Endodermal cell (in vitro differentiated cells): ENCODE measurements around the gene BNC2. TPM values are rescaled to one million over a fixed set of nuclear protein-coding genes. Genes with fewer than 3 reads are reported as not detected.

Source experiments
- DNase-seq: peaks from one replicate; pipeline ENCODE4 v3.0.0-alpha.2; 2017
- H3K27ac ChIP-seq: 2 replicates; pipeline ENCODE4 v1.5.1; 2013; ENCODE audit warnings: mild to moderate bottlenecking, low read depth, low read length, moderate library complexity
- H3K27me3 ChIP-seq: 2 replicates; pipeline ENCODE4 v1.6.1; 2013; ENCODE audit warnings: mild to moderate bottlenecking, low read length, moderate library complexity; ENCODE audit not compliant: insufficient read depth, control insufficient read depth, poor library complexity, severe bottlenecking
- H3K36me3 ChIP-seq: 2 replicates; pipeline ENCODE4 v1.7.0; 2013; ENCODE audit warnings: mild to moderate bottlenecking, low read length, moderate library complexity; ENCODE audit not compliant: control insufficient read depth, insufficient read depth
- H3K4me1 ChIP-seq: one replicate; pipeline ENCODE4 v1.7.0; 2013; ENCODE audit warnings: low read length; ENCODE audit not compliant: control insufficient read depth, insufficient read depth
- H3K4me3 ChIP-seq: 2 replicates; pipeline ENCODE4 v1.5.1; 2013; ENCODE audit warnings: mild to moderate bottlenecking, low read length, moderate library complexity
- H3K9ac ChIP-seq: 2 replicates; pipeline ENCODE4 v1.6.1; 2013; ENCODE audit warnings: mild to moderate bottlenecking, low read length, moderate library complexity; ENCODE audit not compliant: poor library complexity, severe bottlenecking; ENCODE audit errors: extremely low read depth
- H3K9me3 ChIP-seq: 2 replicates; pipeline ENCODE4 v1.6.1; 2013; ENCODE audit warnings: mild to moderate bottlenecking, low read length, moderate library complexity; ENCODE audit not compliant: control insufficient read depth
- H3K27ac Mint-ChIP-seq: 2 replicates; pipeline ENCODE4 v1.8.0; 2020; ENCODE audit warnings: mixed read lengths
- H3K27me3 Mint-ChIP-seq: 2 replicates; pipeline ENCODE4 v1.8.0; 2021; ENCODE audit warnings: mild to moderate bottlenecking, mixed read lengths; ENCODE audit not compliant: insufficient read depth
- H3K36me3 Mint-ChIP-seq: 2 replicates; pipeline ENCODE4 v1.8.0; 2020; ENCODE audit warnings: low read depth, mixed read lengths
- H3K4me1 Mint-ChIP-seq: 2 replicates; pipeline ENCODE4 v1.8.0; 2020; ENCODE audit warnings: mixed read lengths
- H3K4me3 Mint-ChIP-seq: 2 replicates; pipeline ENCODE4 v1.8.0; 2020; ENCODE audit warnings: mild to moderate bottlenecking, moderate library complexity, mixed read lengths
- H3K9me3 Mint-ChIP-seq: 2 replicates; pipeline ENCODE4 v1.8.0; 2020; ENCODE audit warnings: mild to moderate bottlenecking, mixed read lengths
- WGBS, 2 experiments: methylation state at CpG; one replicate each; pipeline versions ENCODE4 v1.1.5 to v1.1.7; 2013; ENCODE audit warnings: missing lambda C conversion rate in 2 of 2, mixed read lengths in 1 of 2; ENCODE audit not compliant: insufficient coverage in 1 of 2, insufficient read length in 1 of 2; 5-methylcytosine and 5-hydroxymethylcytosine counted together
- total RNA-seq, 2 donors: library from RNA; stranded (reverse); fragmentation: NEBNext Ultra II Directional in 1 of 2; extraction: Animal tissue kit (Norgen Biotek cat#: 25700) in 1 of 2; gene quantifications; 2 replicates in 1 of 2; 3 replicates in 1 of 2; pipeline ENCODE4 v1.2.1, GENCODE V29; 2021
- TF ChIP-seq, protein P1 (sequence below): fragments of 200-600 bp; sonication (generic); conservative IDR thresholded peaks from 2 replicates; pipeline ENCODE4 v1.5.0; 2021; ENCODE audit warnings: antibody characterized with exemption, mild to moderate bottlenecking

Gene BNC2
- total RNA-seq, 2 donors from 2014 or later = 3.0 to 10.5 TPM

DNA sequence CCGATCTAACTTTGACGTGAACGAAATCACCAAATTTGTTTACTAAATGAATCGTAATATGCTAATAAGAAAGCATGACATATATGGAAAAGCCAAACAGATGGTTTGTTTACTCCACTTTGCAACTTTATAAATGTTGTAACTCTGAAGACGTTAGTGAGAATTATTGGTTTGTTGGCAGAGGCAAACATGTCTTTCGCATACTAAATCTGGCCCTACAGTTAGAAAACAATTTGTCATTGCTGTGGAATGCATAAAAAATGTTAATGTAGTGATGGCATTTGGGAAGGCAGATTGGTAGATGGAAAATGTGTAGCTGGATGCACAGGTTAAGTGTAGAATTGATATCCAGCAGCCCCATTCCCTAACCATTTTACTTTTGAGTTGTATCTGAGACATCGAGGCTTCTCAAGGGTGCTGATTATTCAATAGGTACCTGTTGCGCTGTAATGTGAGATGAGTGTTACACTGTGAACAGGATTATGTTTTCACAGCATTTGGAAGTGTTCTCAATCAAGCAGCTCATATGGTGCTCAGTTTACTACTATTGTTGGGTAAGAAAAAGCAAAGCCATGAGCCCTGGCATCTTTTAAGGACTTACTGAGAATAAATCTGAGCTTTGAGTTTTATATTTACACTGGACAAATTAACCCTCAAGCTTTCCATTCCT lies 444.8 kb downstream of the BNC2 start:
- H3K27me3 Mint-ChIP-seq = peaks cover 23% of the 10 kb centered on the region
- H3K36me3 Mint-ChIP-seq = no peaks in the 10 kb centered on the region
- no peak for DNase-seq
- H3K4me3 ChIP-seq = no peak overlapping the region
- H3K4me1 Mint-ChIP-seq = peaks cover 26% of the 10 kb centered on the region
- no peaks in the 10 kb centered on the region for H3K9me3 ChIP-seq
- peaks cover 8% of the 10 kb centered on the region for H3K27me3 ChIP-seq
- H3K9ac ChIP-seq = no peak overlapping the region
- TF ChIP-seq, protein P1, sequence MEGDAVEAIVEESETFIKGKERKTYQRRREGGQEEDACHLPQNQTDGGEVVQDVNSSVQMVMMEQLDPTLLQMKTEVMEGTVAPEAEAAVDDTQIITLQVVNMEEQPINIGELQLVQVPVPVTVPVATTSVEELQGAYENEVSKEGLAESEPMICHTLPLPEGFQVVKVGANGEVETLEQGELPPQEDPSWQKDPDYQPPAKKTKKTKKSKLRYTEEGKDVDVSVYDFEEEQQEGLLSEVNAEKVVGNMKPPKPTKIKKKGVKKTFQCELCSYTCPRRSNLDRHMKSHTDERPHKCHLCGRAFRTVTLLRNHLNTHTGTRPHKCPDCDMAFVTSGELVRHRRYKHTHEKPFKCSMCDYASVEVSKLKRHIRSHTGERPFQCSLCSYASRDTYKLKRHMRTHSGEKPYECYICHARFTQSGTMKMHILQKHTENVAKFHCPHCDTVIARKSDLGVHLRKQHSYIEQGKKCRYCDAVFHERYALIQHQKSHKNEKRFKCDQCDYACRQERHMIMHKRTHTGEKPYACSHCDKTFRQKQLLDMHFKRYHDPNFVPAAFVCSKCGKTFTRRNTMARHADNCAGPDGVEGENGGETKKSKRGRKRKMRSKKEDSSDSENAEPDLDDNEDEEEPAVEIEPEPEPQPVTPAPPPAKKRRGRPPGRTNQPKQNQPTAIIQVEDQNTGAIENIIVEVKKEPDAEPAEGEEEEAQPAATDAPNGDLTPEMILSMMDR = no peak
- peaks cover 6% of the 10 kb centered on the region for H3K4me1 ChIP-seq
- no peak overlapping the region for H3K27ac Mint-ChIP-seq
- WGBS, 2 experiments = 79 to 90% methylated on average over 8 of the region's 8 CpGs
- no peaks in the 10 kb centered on the region for H3K9me3 Mint-ChIP-seq
- no peak overlapping the region for H3K4me3 Mint-ChIP-seq
- no peak overlapping the region for H3K27ac ChIP-seq
- H3K36me3 ChIP-seq = no peaks in the 10 kb centered on the region

DNA sequence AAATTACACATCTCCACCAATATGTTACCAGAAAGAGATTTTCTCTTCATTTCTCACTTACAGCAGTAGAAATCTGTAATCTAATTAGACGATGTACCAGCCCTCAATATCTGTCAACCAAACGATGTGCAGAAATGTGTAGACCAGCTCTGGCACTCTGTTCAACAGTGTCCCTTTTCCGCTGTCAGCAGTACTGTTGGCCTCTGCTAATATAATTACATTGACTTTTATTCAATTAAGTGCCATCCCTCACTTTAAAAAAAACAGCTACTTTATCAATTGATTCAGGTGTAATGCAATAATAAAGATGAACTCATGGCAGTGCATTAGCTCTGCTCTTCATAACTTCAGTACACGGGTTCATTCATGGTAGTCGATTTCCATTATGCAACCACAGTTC lies 448.4 kb downstream of the BNC2 start:
- no peaks in the 10 kb centered on the region for H3K36me3 Mint-ChIP-seq
- Histone ChIP-seq H3K36me3 (no peaks in the 10 kb centered on the region), H3K27me3 (no peaks in the 10 kb centered on the region), H3K4me3 (no peak overlapping the region), H3K9me3 (no peaks in the 10 kb centered on the region), H3K4me1 (peaks cover 6% of the 10 kb centered on the region), H3K27ac (peak overlapping the region; percentile 27), H3K9ac (no peak overlapping the region)
- peaks cover 8% of the 10 kb centered on the region for H3K27me3 Mint-ChIP-seq
- H3K4me1 Mint-ChIP-seq = peaks cover 21% of the 10 kb centered on the region
- no peak overlapping the region for H3K27ac Mint-ChIP-seq
- no peaks in the 10 kb centered on the region for H3K9me3 Mint-ChIP-seq
- DNase-seq = no peak
- TF ChIP-seq, protein P1 = no peak
- H3K4me3 Mint-ChIP-seq = no peak overlapping the region
- WGBS, 2 experiments = 93% methylated on average over 5 of the region's 5 CpGs

DNA sequence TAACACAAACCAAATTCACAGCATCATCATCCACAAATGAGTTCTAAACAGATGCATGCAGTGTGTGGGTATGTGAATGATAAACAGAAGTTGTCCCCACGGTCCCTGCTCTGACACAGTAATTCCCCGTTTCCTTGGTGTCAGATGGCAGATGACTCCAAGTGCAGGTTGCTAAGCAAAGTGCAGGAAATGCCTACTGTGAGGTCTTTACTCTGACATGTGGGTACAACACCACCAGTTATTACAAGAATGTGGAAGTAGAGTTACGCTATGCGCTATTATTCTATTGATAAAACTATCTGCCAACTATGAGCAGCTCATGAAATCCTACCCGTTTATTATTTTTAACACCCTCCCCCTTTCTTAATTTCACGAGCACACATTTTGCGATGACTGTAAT lies 448.9 kb downstream of the BNC2 start:
- Mint-ChIP-seq H3K36me3 (no peaks in the 10 kb centered on the region), H3K27ac (no peak overlapping the region), H3K4me1 (peaks cover 25% of the 10 kb centered on the region), H3K9me3 (no peaks in the 10 kb centered on the region), H3K4me3 (no peak overlapping the region), H3K27me3 (peaks cover 4% of the 10 kb centered on the region)
- TF ChIP-seq, protein P1 = no peak
- H3K9me3 ChIP-seq = no peaks in the 10 kb centered on the region
- no peaks in the 10 kb centered on the region for H3K27me3 ChIP-seq
- H3K36me3 ChIP-seq = no peaks in the 10 kb centered on the region
- H3K27ac ChIP-seq = peak overlapping the region; percentile 27
- no peak overlapping the region for H3K4me3 ChIP-seq
- H3K4me1 ChIP-seq = peaks cover 6% of the 10 kb centered on the region
- no peak overlapping the region for H3K9ac ChIP-seq
- DNase-seq = peak; percentile 63
- WGBS, 2 experiments = 68 to 82% methylated on average over 3 to 7 of the region's 7 CpGs
